GM12878 (cell line): ENCODE data around the gene RAP1B.

Experiments used
- CTCF ChIP-seq, 3 experiments: IDR thresholded peaks in 2 of 3; conservative IDR thresholded peaks in 1 of 3; 2 replicates each; pipeline ENCODE4 v1.5.1; 2011; ENCODE audit warnings: low read depth in 3 of 3, low read length in 3 of 3, mild to moderate bottlenecking in 3 of 3, control low read depth in 2 of 3, moderate library complexity in 2 of 3, inconsistent platforms in 1 of 3, mixed read lengths in 1 of 3; ENCODE audit not compliant: control insufficient read depth in 2 of 3, insufficient read depth in 1 of 3; ENCODE audit errors: extremely low read depth in 1 of 3
- PBX3 ChIP-seq: IDR thresholded peaks from 2 replicates; pipeline ENCODE4 v1.6.1; 2011; ENCODE audit warnings: mild to moderate bottlenecking, low read depth, low read length, moderate library complexity; ENCODE audit not compliant: insufficient replicate concordance
- POLR2A ChIP-seq: IDR thresholded peaks from 2 replicates; pipeline ENCODE4 v1.6.1; 2011; ENCODE audit warnings: low read depth, mild to moderate bottlenecking, low read length
- POLR2AphosphoS5 ChIP-seq: IDR thresholded peaks from 2 replicates; pipeline ENCODE4 v1.6.1; 2011; ENCODE audit warnings: mild to moderate bottlenecking, low read length, inconsistent platforms

DNA sequence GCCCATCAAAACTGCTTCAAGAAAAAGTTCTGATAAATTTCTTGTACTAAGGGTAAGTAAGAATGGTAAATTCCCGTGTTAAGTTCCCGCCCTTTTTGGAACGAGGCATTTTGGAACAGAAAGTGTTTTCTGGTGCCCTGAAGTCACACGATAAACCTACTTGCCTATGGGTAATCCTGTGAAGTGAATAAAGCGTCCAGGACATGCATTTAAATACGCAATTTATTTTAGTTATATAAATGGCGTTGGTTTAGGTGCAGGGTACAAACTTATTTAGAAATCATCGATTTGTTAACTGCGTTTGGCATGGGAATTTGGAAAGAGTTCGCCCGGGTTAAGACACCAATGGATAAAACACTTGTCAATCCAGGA is 715 bp upstream of the RAP1B start:
- TF ChIP-seq PBX3 (no peak), CTCF (IDR thresholded peaks at IDR 0.05 in 2 of 3, conservative IDR thresholded peaks at IDR 0.05 in 1 of 3; ENCODE audit: control insufficient read depth in 2 of 3, extremely low read depth in 1 of 3, insufficient read depth in 1 of 3, low read depth in 3 of 3, low read length in 3 of 3) (no peak), POLR2AphosphoS5 (no peak), POLR2A (no peak)
